NCI-H446 (cell line): Measurements from ENCODE around the gene SERINC2.
"Not testable (repeated sequence)": the region's sequence is repeated elsewhere in the genome, so short reads cannot be mapped to it uniquely, and the experiment has no call there.

ENCODE experiments used
- DNase-seq, 2 experiments: peaks; one replicate each; lab custom pipeline; 2025; lab: John Stamatoyannopoulos, UW

SERINC2 gene

DNA sequence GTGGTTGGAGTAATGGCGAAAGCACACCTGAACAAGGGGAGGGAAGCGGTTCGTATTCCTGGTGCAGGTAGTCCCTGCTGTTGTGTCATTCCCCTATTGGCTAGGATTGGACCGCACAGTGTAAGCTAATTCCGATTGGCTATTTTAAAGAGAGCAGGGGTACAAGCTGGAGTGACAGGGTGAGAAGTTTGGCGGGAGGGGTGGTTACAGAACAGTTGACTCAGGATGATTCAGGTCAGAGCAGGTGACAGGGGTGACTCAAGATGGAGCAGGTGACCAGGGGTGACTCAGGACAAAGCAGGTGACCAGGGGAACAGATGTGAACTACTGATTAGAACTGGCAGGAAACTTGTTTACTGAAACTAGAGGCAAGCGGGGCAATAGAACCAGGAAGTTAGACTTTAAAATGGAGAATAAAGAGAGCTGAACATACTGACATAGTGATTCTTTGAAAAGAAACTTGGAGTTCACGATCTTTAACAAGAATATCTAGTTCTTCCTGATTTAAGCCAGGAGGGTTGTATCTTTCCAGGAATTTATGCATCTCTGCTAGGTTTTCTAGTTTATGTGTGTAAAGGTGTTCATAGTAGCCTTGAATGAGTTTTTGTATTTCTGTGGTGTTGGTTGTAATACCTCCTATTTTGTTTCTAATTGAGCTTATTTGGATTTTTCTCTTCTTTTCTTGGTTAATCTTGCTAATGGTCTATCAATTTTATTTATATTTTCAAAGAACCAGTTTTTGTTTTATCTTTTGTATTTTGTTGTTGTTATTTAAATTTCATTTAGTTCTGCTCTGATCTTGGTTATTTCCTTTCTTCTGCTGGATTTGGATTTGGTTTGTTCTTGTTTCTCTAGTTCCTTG, 58.7 kb downstream of the SERINC2 start:
- not testable (repeated sequence) for DNase-seq

DNA sequence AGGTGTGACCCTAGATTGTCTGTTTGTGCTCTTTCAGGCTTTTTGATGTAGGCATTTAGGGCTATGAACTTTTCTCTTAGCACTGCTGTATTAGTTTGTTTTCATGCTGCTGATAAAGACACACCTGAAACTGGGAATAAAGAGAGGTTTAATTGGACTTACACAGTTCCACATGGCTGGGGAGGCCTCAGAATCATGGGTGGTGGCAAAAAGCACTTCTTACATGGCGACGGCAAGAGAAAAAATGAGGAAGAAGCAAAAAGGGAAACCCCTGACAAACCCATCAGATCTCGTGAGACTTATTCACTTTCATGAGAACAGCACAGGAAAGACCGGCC, 59.3 kb downstream of the SERINC2 start:
- DNase-seq: not testable (repeated sequence)

DNA sequence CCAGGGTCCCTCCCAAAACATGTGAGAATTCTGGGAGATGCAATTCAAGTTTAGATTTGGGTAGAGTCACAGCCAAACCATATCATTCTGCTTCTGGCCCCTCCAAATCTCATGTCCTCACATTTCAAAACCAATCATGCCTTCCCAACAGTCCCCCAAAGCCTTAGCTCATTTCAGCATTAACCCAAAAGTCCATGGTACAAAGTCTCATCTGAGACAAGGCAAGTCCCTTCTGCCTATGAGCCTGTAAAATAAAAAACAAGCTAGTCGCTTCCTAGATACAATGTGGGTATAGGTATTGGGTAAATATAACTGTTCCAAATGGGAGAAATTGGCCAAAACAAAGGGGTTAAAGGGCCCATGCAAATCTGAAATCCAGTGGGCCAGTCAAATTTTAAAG, 59.7 kb downstream of the SERINC2 start:
- DNase-seq: not testable (repeated sequence)

DNA sequence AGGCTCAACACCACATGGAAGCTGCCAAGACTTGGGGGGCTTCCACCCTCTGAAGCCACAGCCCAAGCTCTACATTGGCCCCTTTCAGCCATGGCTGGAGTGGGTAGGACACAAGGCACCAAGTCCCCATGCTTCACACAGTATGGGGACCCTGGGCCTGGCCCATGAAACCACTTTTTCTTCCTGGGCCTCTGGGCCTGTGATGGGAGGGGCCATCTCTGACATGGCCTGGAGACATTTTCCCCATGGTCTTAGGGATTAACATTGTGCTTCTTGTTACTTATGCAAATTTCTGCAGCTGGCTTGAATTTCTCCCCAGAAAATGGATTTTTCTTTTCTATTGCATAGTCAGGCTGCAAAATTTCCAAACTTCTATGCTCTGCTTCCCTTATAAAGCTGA, 60.5 kb downstream of the SERINC2 start:
- DNase-seq: not testable (repeated sequence)

DNA sequence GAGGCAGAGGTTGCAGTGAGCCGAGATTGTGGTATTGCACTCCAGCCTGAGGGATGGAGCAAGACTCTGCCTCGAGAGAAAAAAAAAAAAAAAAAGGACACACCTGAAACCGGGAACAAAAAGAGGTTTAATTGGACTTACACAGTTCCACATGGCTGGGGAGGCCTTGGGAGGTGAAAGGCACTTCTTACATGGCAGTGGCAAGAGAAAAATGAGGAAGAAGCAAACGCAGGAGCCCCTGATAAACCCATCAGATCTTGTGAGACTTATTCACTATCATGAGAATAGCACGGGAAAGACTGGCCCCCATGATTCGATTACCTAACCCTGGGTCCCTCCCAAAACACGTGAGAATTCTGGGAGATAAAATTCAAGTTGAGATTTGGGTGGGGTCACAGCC, 61.6 kb downstream of the SERINC2 start:
- DNase-seq: not testable (repeated sequence)

DNA sequence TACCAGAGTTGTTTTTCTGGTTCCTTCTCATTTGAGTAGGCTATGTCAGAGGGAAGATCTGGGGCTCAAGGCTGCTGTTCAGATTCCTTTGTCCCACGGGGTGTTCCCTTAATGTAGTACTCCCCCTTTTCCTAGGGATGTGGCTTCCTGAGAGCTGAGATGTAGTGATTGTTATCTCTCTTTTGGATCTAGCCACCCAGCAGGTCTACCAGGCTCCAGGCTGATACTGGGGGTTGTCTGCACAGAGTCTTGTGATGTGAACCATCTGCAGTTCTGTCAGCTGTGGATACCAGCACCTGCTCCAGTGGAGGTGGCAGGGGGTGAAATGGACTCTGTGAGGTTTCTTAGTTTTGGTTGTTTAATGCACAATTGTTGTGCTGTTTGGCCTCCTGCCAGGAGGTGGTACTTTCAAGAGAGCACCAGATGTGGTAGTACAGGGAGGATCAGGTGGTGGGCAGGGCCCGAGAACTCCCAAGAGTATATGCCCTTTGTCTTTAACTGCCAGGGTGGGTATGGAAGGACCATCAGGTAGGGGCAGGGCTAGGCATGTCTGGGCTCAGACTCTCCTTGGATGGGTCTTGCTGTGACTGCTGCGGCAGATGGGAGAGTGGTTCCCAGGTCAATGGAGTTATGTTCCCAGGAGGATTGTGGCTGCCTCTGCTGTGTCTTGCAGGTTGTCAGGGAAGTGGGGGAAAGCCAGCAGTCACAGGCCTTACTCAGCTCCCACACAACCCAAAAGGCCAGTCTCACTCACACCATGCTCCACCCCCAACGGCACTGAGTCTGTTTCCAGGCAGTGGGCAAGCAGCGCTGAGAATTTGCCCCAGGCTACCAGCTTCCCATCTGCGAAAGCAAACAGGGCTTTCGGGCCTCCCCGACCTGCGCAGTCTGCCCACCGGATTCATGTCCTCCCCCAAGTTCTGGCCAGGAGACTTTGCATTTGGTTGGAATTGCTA, 64.2 kb downstream of the SERINC2 start:
- DNase-seq: peak in 1 of 2 experiments; percentile 7

DNA sequence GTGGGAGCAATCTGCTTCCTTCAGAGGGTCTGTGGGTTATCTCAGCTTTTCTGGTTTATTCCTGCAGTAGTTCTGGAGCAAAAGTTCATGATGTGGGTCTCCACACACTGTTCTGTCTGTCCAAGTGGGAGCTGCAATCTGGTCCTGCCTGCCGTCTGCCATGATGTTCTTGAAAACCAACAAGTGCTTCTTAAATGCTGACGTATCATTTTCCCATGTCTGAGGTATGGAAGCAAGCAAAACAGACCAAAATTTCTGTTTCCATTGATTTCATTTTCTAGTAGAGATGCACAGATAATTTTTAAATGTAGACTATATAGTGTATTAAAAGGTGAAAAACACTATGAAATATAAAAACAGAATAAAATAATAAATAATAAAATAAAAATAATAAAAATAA, 65.2 kb downstream of the SERINC2 start:
- DNase-seq: no peak

DNA sequence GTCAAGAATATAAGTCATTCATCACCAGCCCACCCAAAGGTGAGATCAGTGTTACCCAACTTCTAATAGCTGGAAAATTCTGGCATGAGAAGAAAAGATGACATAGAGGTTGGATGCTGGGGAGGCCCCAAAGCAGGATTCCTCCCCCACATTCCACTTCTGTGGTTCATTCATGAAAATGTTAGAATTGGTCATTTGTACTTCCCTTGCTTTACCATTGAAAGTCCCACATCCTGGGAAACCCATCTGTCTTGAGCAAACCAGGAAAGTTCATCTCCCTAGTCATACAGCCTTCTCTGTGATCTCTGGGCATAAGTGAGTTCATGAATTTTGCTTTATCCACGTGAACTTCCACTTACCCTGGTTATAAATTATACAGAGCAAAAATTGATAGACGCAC, 66.8 kb downstream of the SERINC2 start:
- DNase-seq: no peak

DNA sequence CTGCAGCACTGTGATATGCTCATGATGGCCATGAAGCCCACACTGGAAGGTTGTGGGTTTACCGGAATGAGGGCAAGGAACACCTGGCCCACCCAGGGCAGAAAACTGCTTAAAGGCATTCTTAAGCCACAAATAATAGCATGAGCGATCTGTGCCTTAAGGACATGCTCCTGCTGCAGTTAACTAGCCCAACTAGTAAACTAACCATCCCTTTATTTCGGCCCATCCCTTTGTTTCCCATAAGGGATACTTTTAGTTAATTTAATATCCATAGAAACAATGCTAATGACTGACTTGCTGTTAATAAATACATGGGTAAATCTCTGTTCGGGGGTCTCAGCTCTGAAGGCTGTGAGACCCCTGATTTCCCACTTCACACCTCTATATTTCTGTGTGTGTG, 67.4 kb downstream of the SERINC2 start:
- DNase-seq: not testable (repeated sequence)

DNA sequence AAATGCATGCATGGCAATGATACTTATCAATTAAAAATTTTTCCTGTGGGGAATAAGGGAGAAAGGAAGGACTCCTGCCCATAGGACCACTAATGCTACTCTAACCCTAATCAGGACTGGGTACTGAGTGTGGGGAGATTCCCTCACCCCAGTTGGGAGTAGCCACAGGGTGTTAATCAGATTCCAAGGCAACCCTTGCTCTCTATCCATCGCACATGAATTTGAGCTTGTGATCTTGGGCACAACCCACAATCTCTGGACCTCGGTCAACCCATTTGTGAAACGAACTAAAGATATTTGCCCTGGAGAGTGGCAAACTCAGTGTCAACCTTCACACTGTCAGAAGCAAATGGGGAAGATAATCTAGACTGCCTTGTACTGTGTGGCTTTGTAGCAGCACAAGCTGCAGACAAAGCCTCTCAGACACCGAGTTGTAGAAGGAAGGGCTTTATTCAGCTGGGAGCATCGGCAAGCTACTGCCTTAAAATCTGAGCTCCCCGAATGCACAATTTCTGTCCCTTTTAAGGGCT, 69.5 kb downstream of the SERINC2 start:
- DNase-seq: no peak

DNA sequence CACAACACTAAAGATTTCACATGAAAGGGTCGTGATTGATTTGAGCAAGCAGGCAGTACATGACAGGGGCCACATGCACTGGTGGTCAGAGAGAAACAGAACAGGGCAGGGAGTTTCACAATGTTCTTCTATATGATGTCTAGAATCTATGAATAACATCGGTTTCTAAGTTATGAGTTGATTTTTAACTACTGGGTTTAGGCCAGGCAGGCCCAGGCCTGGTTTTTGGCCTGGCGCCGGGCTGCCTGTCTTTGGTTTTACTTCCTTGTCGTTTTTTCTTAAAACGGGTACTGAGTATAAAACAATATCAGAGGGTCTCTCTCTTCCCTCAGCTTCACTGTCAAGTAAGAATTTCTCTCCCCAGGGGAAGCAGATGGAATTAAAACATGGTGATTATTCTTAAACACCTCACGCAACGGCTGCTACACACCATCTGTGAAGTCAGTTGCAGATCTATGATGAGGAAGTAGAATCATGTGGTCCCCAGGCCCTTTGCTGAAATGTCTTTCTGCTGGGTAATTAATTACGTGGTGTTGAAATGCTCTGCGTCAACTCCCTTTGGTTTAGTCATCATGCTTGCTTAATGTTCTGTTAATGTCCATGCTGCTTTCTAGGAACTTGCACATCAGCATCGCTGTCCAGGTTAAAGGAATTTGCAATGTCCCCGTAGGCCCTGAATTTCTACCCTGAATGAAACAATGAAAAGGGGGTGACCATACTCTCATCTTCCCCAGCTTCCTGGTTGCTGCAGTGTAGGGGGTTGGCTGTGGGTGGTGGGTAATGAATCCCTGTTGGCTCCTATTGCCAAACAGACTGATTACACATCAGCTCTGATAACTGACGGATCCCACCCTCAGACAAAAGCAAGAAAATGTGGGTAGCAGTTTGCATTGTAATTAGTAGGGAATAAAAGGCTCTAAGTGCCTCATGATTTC, 70.3 kb downstream of the SERINC2 start:
- peak; percentile 6 to 48 for DNase-seq
